Neural cell (in vitro differentiated cells): ENCODE data around the gene RXFP4. TPM values are rescaled to one million over a fixed set of nuclear protein-coding genes. Genes with fewer than 3 reads are reported as not detected.

ENCODE experiments used
- H2AFZ ChIP-seq: fragments of 200-600, 300-800 bp; sonication (generic), shearing (Covaris generic); 2 replicates; pipeline ENCODE4 v1.6.0; 2014; ENCODE audit warnings: low read depth, mild to moderate bottlenecking, antibody characterized with exemption, low read length, moderate library complexity
- H3F3A ChIP-seq: fragments of 200-600 bp; shearing (Covaris generic); 2 replicates; pipeline ENCODE4 v1.6.1; 2016; ENCODE audit warnings: mild to moderate bottlenecking, moderate library complexity, mixed read lengths, antibody characterized with exemption, low read length; ENCODE audit not compliant: insufficient read depth, poor library complexity, severe bottlenecking
- H3K27ac ChIP-seq: fragments of 200-600, 300-800 bp; sonication (generic), shearing (Covaris generic); 2 replicates; pipeline ENCODE4 v1.5.1; 2014; ENCODE audit warnings: mild to moderate bottlenecking, low read length, moderate library complexity
- H3K27me3 ChIP-seq: fragments of 300-800, 200-600 bp; sonication (generic), shearing (Covaris generic); 2 replicates; pipeline ENCODE4 v1.6.0; 2014; ENCODE audit warnings: mild to moderate bottlenecking, low read depth, low read length, moderate library complexity; ENCODE audit not compliant: insufficient read depth
- H3K36me3 ChIP-seq: fragments of 300-800, 200-600 bp; sonication (generic), shearing (Covaris generic); 2 replicates; pipeline ENCODE4 v1.5.1; 2014; ENCODE audit warnings: mild to moderate bottlenecking, antibody characterized with exemption, low read length, moderate library complexity; ENCODE audit not compliant: insufficient read depth
- H3K4me2 ChIP-seq: fragments of 300-800, 200-600 bp; sonication (generic), shearing (Covaris generic); 2 replicates; pipeline ENCODE4 v1.6.0; 2014; ENCODE audit warnings: mild to moderate bottlenecking, low read length
- H3K4me3 ChIP-seq: fragments of 300-800, 200-600 bp; sonication (generic), shearing (Covaris generic); 2 replicates; pipeline ENCODE4 v1.5.1; 2014; ENCODE audit warnings: mild to moderate bottlenecking, low read length, moderate library complexity
- H3K79me2 ChIP-seq: fragments of 200-600 bp; shearing (Covaris generic); replicated peaks from 2 replicates; pipeline ENCODE4 v1.6.0; 2014; ENCODE audit warnings: mild to moderate bottlenecking, low read length, moderate library complexity; ENCODE audit not compliant: insufficient read depth
- H3K9ac ChIP-seq: fragments of 300-800, 200-600 bp; sonication (generic), shearing (Covaris generic); 2 replicates; pipeline ENCODE4 v1.6.1; 2016; ENCODE audit warnings: mild to moderate bottlenecking, low read length, mixed read lengths
- H3K9me2 ChIP-seq: fragments of 200-600 bp; shearing (Covaris generic); 2 replicates; pipeline ENCODE4 v1.6.1; 2016; ENCODE audit warnings: mild to moderate bottlenecking, low read length, mixed read lengths; ENCODE audit not compliant: insufficient read depth
- H3K9me3 ChIP-seq: fragments of 200-600, 300-800 bp; sonication (generic), shearing (Covaris generic); 2 replicates; pipeline ENCODE4 v1.6.1; 2016; ENCODE audit warnings: mild to moderate bottlenecking, mixed run types, low read length, moderate library complexity, mixed read lengths
- H4K20me1 ChIP-seq: fragments of 200-600 bp; shearing (Covaris generic); 2 replicates; pipeline ENCODE4 v1.6.1; 2016; ENCODE audit warnings: mild to moderate bottlenecking, mixed run types; ENCODE audit not compliant: insufficient read depth
- CTCF ChIP-seq: fragments of 450-650 bp; IDR thresholded peaks from 2 replicates; pipeline ENCODE4 v1.5.1; 2014; ENCODE audit warnings: antibody characterized with exemption, mild to moderate bottlenecking, moderate library complexity; ENCODE audit not compliant: poor library complexity, severe bottlenecking
- EP300 ChIP-seq: fragments of 450-650 bp; conservative IDR thresholded peaks from 2 replicates; pipeline ENCODE4 v1.6.1; 2014; ENCODE audit warnings: antibody characterized with exemption, mild to moderate bottlenecking, moderate library complexity; ENCODE audit not compliant: poor library complexity, severe bottlenecking
- EZH2 ChIP-seq: fragments of 200-600, 300-800 bp; shearing (Covaris generic), sonication (generic); IDR thresholded peaks from 2 replicates; pipeline ENCODE4 v1.6.1; 2014; ENCODE audit warnings: antibody characterized with exemption, low read length, borderline replicate concordance, mild to moderate bottlenecking; ENCODE audit not compliant: insufficient read depth, poor library complexity, severe bottlenecking
- MXI1 ChIP-seq: fragments of 450-650 bp; conservative IDR thresholded peaks from 2 replicates; pipeline ENCODE4 v1.6.1; 2014; ENCODE audit warnings: antibody characterized with exemption, mild to moderate bottlenecking; ENCODE audit not compliant: poor library complexity, severe bottlenecking
- POLR2AphosphoS5 ChIP-seq: IDR thresholded peaks from 2 replicates; pipeline ENCODE4 v1.6.1; 2012
- RAD21 ChIP-seq: fragments of 450-650 bp; conservative IDR thresholded peaks from 2 replicates; pipeline ENCODE4 v1.6.1; 2014; ENCODE audit warnings: antibody characterized with exemption, mild to moderate bottlenecking, moderate library complexity
- REST ChIP-seq: IDR thresholded peaks from 2 replicates; pipeline ENCODE4 v1.6.1; 2012; ENCODE audit warnings: borderline replicate concordance
- SMC3 ChIP-seq: fragments of 450-650 bp; conservative IDR thresholded peaks from 2 replicates; pipeline ENCODE4 v1.6.1; 2014; ENCODE audit warnings: antibody characterized with exemption, mild to moderate bottlenecking, moderate library complexity; ENCODE audit not compliant: poor library complexity
- TAF1 ChIP-seq: IDR thresholded peaks from 2 replicates; pipeline ENCODE4 v1.6.1; 2012; ENCODE audit warnings: low read depth
- polyA plus RNA-seq: library from polyadenylated mRNA; depleted of rRNA; stranded (reverse); fragments of >200 nt; gene quantifications from 2 replicates; pipeline ENCODE4 v1.2.3, GENCODE V29; 2014

Gene RXFP4
- polyA plus RNA-seq, 1 donor from 2014 or later, result not detected

GRCh38 chr1:155898888-155899287 lies 42.5 kb upstream of the RXFP4 start:
- Histone ChIP-seq H3F3A (no peaks in the 10 kb centered on the region), H3K27ac (no peak overlapping the region), H3K4me2 (no peak overlapping the region), H2AFZ (no peak overlapping the region), H3K27me3 (no peaks in the 10 kb centered on the region), H3K9ac (no peak overlapping the region), H3K36me3 (peaks cover 9% of the 10 kb centered on the region), H3K9me2 (no peaks in the 10 kb centered on the region), H3K4me3 (no peak overlapping the region), H4K20me1 (no peaks in the 10 kb centered on the region), H3K9me3 (no peaks in the 10 kb centered on the region), H3K79me2 (no peaks in the 10 kb centered on the region)
- TF ChIP-seq EZH2 (no peak), POLR2AphosphoS5 (no peak), TAF1 (no peak), REST (no peak), CTCF (no peak), MXI1 (no peak), RAD21 (no peak), SMC3 (no peak), EP300 (no peak)

- Histone ChIP-seq H3K4me3 (no peak overlapping the region), H3K9ac (no peak overlapping the region), H3K27ac (no peak overlapping the region), H3K36me3 (peaks cover 9% of the 10 kb centered on the region), H3K79me2 (no peaks in the 10 kb centered on the region), H3K9me3 (no peaks in the 10 kb centered on the region), H2AFZ (no peak overlapping the region), H3F3A (no peaks in the 10 kb centered on the region), H3K27me3 (no peaks in the 10 kb centered on the region), H4K20me1 (no peaks in the 10 kb centered on the region), H3K4me2 (no peak overlapping the region), H3K9me2 (no peaks in the 10 kb centered on the region)
- TF ChIP-seq POLR2AphosphoS5 (no peak), RAD21 (no peak), EP300 (no peak), CTCF (no peak), EZH2 (no peak)
Measured at GRCh38 chr1:155899683-155900082, 41.8 kb upstream of the RXFP4 start.
